PC-3 (cell line): ENCODE measurements around the gene ST3GAL2. TPM values are rescaled to one million over a fixed set of nuclear protein-coding genes. Genes with fewer than 3 reads are reported as not detected.
"Not testable (repeated sequence)": the region's sequence is repeated elsewhere in the genome, so short reads cannot be mapped to it uniquely, and the experiment has no call there.

Experiments
- ATAC-seq: fragments of 200-7000 bp; cut with Tn5 transposase; 2 replicates; pipeline ENCODE4 v1.9.1; 2020; ENCODE audit warnings: mild to moderate bottlenecking, moderate library complexity
- BruUV-seq: library from RNA; stranded (reverse); fragments of 400-500 nt; replicated peaks from 2 replicates; lab custom pipeline; 2021; lab: Mats Ljungman, UMichigan
- CTCF ChIA-PET: fragments of 300-600 bp; sonication (Branson Sonifier 250); formaldehyde crosslinking; loops from one replicate; lab custom pipeline; 2022; ENCODE audit warnings: antibody characterized with exemption; lab: Charles Lee
- POLR2A ChIA-PET: fragments of 300-600 bp; sonication (Branson Sonifier 250); formaldehyde crosslinking; loops from one replicate; lab custom pipeline; 2022; ENCODE audit warnings: antibody characterized with exemption; ENCODE audit not compliant: unreplicated experiment; lab: Charles Lee
- DNase-seq: peaks from one replicate; pipeline ENCODE4 v3.0.0-alpha.2; 2015
- H2AFZ ChIP-seq: fragments of 300-600 bp; sonication (generic); 2 replicates; pipeline ENCODE4 v1.6.0; 2016; ENCODE audit warnings: antibody characterized with exemption, low read length
- H3F3A ChIP-seq: fragments of 300-600 bp; sonication (generic); one replicate; pipeline ENCODE4 v1.6.0; 2017; ENCODE audit warnings: antibody characterized with exemption, low read length, control low read depth, mild to moderate bottlenecking; ENCODE audit not compliant: unreplicated experiment
- H3K27ac ChIP-seq: fragments of 300-600 bp; sonication (generic); 2 replicates; pipeline ENCODE4 v1.5.1; 2016; ENCODE audit warnings: mild to moderate bottlenecking, low read length
- H3K27me3 ChIP-seq: fragments of 300-600 bp; sonication (generic); 2 replicates; pipeline ENCODE4 v1.6.1; 2016; ENCODE audit warnings: low read length, mixed read lengths
- H3K36me3 ChIP-seq: fragments of 300-600 bp; sonication (generic); 2 replicates; pipeline ENCODE4 v1.6.1; 2016; ENCODE audit warnings: low read depth, mixed run types, low read length, mixed read lengths
- H3K4me1 ChIP-seq: fragments of 300-600 bp; sonication (generic); 2 replicates; pipeline ENCODE4 v1.5.1; 2016; ENCODE audit warnings: low read length; ENCODE audit not compliant: insufficient read depth
- H3K4me2 ChIP-seq: fragments of 300-600 bp; sonication (generic); 2 replicates; pipeline ENCODE4 v1.6.0; 2016; ENCODE audit warnings: low read length
- H3K4me3 ChIP-seq: fragments of 300-600 bp; sonication (generic); 2 replicates; pipeline ENCODE4 v1.5.1; 2016; ENCODE audit warnings: mild to moderate bottlenecking, low read length, mixed read lengths
- H3K79me2 ChIP-seq: fragments of 300-600 bp; sonication (generic); 2 replicates; pipeline ENCODE4 v1.6.1; 2017; ENCODE audit warnings: low read length, mixed read lengths
- H3K9ac ChIP-seq: fragments of 300-600 bp; sonication (generic); 2 replicates; pipeline ENCODE4 v1.6.0; 2016; ENCODE audit warnings: mild to moderate bottlenecking, low read length
- H3K9me2 ChIP-seq: fragments of 300-600 bp; sonication (generic); replicated peaks from 2 replicates; pipeline ENCODE4 v1.6.1; 2016; ENCODE audit warnings: mixed run types, low read length, mixed read lengths
- H3K9me3 ChIP-seq: fragments of 300-600 bp; sonication (generic); 2 replicates; pipeline ENCODE4 v1.6.1; 2016; ENCODE audit warnings: low read length, mixed read lengths
- H4K20me1 ChIP-seq: fragments of 300-600 bp; sonication (generic); 2 replicates; pipeline ENCODE4 v1.6.1; 2016; ENCODE audit warnings: low read length, mixed read lengths
- EZH2 ChIP-seq: fragments of 300-600 bp; sonication (generic); IDR thresholded peaks from one replicate; pipeline ENCODE4 v1.6.1; 2017; ENCODE audit warnings: antibody characterized with exemption, mild to moderate bottlenecking, low read length; ENCODE audit not compliant: unreplicated experiment
- EZH2phosphoT487 ChIP-seq: fragments of 300-600 bp; sonication (generic); IDR thresholded peaks from 2 replicates; pipeline ENCODE4 v1.6.1; 2018; ENCODE audit warnings: mild to moderate bottlenecking, antibody characterized with exemption, low read length, borderline replicate concordance
- intact Hi-C: fragments of 100-400 bp; cut with micrococcal nuclease; formaldehyde crosslinking; loops from 2 replicates; pipeline ENCODE4 v1.9.0; 2023
- total RNA-seq: library from RNA; depleted of rRNA; stranded (reverse); fragments of >200 nt; gene quantifications from 2 replicates; pipeline ENCODE4 v1.2.3, GENCODE V29; 2014
- TF ChIP-seq, protein P1 (sequence below): fragments of 300-600 bp; sonication (generic); conservative IDR thresholded peaks from 2 replicates; pipeline ENCODE4 v1.5.1; 2017; ENCODE audit warnings: antibody characterized with exemption, low read depth, mild to moderate bottlenecking, low read length

ST3GAL2 gene
- total RNA-seq, 1 experiment from 2014 or later: 9.8 TPM

DNA sequence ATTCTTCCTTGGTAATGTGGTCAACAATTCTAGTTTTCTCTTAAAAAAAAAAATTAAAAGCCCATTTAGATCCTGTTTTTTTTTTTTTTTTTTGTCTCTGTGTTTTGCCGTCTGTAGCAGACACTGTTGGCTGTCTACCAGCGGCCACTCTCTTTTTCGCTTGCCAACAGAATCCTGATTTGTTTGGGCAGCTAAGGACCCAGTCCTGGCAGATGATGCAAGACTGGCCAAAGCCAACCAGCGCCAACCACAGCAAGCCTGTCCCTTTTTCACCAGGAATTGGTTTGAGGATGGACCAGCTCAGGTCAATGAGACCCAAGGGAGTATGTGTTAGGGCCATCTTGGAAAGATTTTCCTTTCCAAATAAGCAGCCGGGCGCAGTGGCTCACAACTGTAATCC is 28.2 kb downstream of the ST3GAL2 start:
- H3K36me3 ChIP-seq: no peaks in the 10 kb centered on the region
- H3K4me3 ChIP-seq: no peak overlapping the region
- no peak overlapping the region for H3K27ac ChIP-seq
- no peaks in the 10 kb centered on the region for H3K9me2 ChIP-seq
- no peaks in the 10 kb centered on the region for H3K9me3 ChIP-seq
- intact Hi-C loops: no loop called here
- H3K9ac ChIP-seq: no peak overlapping the region
- H3K79me2 ChIP-seq: no peaks in the 10 kb centered on the region
- CTCF ChIA-PET: no interaction called here
- TF ChIP-seq EZH2phosphoT487 (no peak), EZH2 (no peak)
- TF ChIP-seq, protein P1, sequence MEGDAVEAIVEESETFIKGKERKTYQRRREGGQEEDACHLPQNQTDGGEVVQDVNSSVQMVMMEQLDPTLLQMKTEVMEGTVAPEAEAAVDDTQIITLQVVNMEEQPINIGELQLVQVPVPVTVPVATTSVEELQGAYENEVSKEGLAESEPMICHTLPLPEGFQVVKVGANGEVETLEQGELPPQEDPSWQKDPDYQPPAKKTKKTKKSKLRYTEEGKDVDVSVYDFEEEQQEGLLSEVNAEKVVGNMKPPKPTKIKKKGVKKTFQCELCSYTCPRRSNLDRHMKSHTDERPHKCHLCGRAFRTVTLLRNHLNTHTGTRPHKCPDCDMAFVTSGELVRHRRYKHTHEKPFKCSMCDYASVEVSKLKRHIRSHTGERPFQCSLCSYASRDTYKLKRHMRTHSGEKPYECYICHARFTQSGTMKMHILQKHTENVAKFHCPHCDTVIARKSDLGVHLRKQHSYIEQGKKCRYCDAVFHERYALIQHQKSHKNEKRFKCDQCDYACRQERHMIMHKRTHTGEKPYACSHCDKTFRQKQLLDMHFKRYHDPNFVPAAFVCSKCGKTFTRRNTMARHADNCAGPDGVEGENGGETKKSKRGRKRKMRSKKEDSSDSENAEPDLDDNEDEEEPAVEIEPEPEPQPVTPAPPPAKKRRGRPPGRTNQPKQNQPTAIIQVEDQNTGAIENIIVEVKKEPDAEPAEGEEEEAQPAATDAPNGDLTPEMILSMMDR: no peak
- H4K20me1 ChIP-seq: no peaks in the 10 kb centered on the region
- no peaks in the 10 kb centered on the region for H3K4me1 ChIP-seq
- BruUV-seq: no TSS peak
- DNase-seq (no peak), ATAC-seq (no peak)
- POLR2A ChIA-PET: no interaction called here
- no peak overlapping the region for H3K4me2 ChIP-seq
- no peak overlapping the region for H2AFZ ChIP-seq
- H3K27me3 ChIP-seq: no peaks in the 10 kb centered on the region
- no peaks in the 10 kb centered on the region for H3F3A ChIP-seq

DNA sequence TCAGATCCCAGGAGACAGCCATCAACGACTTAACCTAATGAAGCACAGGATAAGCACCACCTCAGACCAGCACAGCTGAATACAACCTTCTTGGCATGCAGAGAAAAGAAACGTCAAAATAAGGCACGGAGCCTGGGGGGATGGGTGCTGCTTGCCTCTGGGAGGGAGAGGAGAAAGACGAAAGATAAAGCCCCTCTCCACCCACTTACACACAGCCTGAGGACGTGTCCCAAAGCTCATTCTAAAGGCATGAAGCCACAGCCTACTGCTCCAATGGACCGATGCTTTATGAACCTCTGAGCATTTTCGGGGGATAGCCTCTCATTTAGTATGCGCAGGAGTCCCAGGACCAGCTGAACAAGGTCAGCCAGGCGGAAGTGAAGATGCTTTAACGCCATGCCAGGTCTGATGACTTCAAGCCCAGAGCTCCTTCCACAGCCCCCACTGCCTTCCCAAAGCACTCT is 31.1 kb downstream of the ST3GAL2 start:
- Histone ChIP-seq H3K9me3 (no peaks in the 10 kb centered on the region), H3K9me2 (no peaks in the 10 kb centered on the region), H3K79me2 (no peaks in the 10 kb centered on the region), H4K20me1 (no peaks in the 10 kb centered on the region), H3K27ac (no peak overlapping the region), H2AFZ (no peak overlapping the region), H3K4me1 (peaks cover 12% of the 10 kb centered on the region; the same call in 1 of the 2 replicates), H3K4me2 (no peak overlapping the region), H3F3A (no peaks in the 10 kb centered on the region), H3K36me3 (no peaks in the 10 kb centered on the region), H3K27me3 (no peaks in the 10 kb centered on the region), H3K9ac (no peak overlapping the region), H3K4me3 (no peak overlapping the region)
- CTCF ChIA-PET: no interaction called here
- POLR2A ChIA-PET: no interaction called here
- ATAC-seq: no peak
- no peak for DNase-seq
- no peak for TF ChIP-seq EZH2phosphoT487
- TF ChIP-seq EZH2: no peak
- TF ChIP-seq, protein P1: no peak
- intact Hi-C loops: no loop called here
- BruUV-seq: no TSS peak

DNA sequence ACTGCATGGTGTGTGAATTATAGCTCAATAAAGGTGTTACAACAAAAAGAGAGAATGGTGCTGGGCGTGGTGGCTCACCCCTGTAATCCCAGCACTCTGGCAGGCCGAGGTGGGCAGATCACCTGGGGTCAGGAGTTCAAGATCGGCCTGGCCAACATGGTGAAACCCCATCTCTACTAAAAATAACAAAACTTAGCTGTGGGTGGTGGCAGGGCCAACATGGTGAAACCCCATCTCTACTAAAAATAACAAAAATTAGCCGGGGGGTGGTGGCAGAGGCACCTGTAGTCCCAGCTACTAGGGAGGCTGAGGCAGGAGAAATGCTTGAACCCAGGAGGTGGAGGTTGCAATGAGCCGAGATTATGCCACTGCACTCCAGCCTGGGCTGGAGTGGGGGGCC is 32.8 kb downstream of the ST3GAL2 start:
- H4K20me1 ChIP-seq: not testable (repeated sequence)

More for the DNA sequence above, 32.8 kb downstream of the ST3GAL2 start:
- peaks cover 12% of the 10 kb centered on the region; the same call in 1 of the 2 replicates for H3K4me1 ChIP-seq
- H3K9ac ChIP-seq, ATAC-seq, H3K79me2 ChIP-seq, H2AFZ ChIP-seq, H3K27me3 ChIP-seq, BruUV-seq, H3K9me3 ChIP-seq, intact Hi-C loops, H3K27ac ChIP-seq, H3K36me3 ChIP-seq, H3F3A ChIP-seq, H3K9me2 ChIP-seq, POLR2A ChIA-PET, CTCF ChIA-PET, DNase-seq, H3K4me3 ChIP-seq, H3K4me2 ChIP-seq: not testable (repeated sequence)
